Immature natural killer cell (primary cell): ENCODE data around the gene CLEC5A. TPM values are rescaled to one million over a fixed set of nuclear protein-coding genes. Genes with fewer than 3 reads are reported as not detected.
"Not testable (repeated sequence)": the region's sequence is repeated elsewhere in the genome, so short reads cannot be mapped to it uniquely, and the experiment has no call there.

ENCODE experiments used
- DNase-seq, 3 donors: peaks; one replicate each; pipeline ENCODE4 v3.0.0; 2022; ENCODE audit warnings: mixed read lengths in 1 of 3
- H3K27ac Mint-ChIP-seq, 6 donors: one replicate each; pipeline ENCODE4 v1.8.0; 2020; ENCODE audit warnings: mixed read lengths in 6 of 6, mild to moderate bottlenecking in 5 of 6, inconsistent platforms in 4 of 6, moderate library complexity in 3 of 6
- H3K27me3 Mint-ChIP-seq, 3 donors: one replicate each; pipeline ENCODE4 v1.8.0; 2020 to 2021; ENCODE audit warnings: low read depth in 3 of 3, mild to moderate bottlenecking in 3 of 3, mixed read lengths in 3 of 3, moderate library complexity in 3 of 3, inconsistent platforms in 1 of 3
- H3K36me3 Mint-ChIP-seq, 3 donors: one replicate each; pipeline ENCODE4 v1.8.0; 2020; ENCODE audit warnings: mixed read lengths in 3 of 3, inconsistent platforms in 2 of 3, mild to moderate bottlenecking in 2 of 3
- H3K4me1 Mint-ChIP-seq, 2 donors: one replicate each; pipeline ENCODE4 v1.8.0; 2020; ENCODE audit warnings: inconsistent platforms in 2 of 2, mild to moderate bottlenecking in 2 of 2, mixed read lengths in 2 of 2, moderate library complexity in 1 of 2
- H3K4me3 Mint-ChIP-seq, 5 donors: one replicate each; pipeline ENCODE4 v1.8.0; 2020; ENCODE audit warnings: mild to moderate bottlenecking in 5 of 5, mixed read lengths in 5 of 5, inconsistent platforms in 3 of 5, moderate library complexity in 3 of 5
- H3K9me3 Mint-ChIP-seq, 6 donors: one replicate each; pipeline ENCODE4 v1.8.0; 2020; ENCODE audit warnings: mild to moderate bottlenecking in 6 of 6, mixed read lengths in 6 of 6, inconsistent platforms in 4 of 6, moderate library complexity in 3 of 6
- polyA plus RNA-seq, 3 donors: library from polyadenylated mRNA; unstranded; fragments of 300-500 nt; fragmentation: Illumina TruSeq; gene quantifications; one replicate each; pipeline ENCODE4 v1.2.3, GENCODE V29; 2021

The CLEC5A gene
- polyA plus RNA-seq: not detected

DNA sequence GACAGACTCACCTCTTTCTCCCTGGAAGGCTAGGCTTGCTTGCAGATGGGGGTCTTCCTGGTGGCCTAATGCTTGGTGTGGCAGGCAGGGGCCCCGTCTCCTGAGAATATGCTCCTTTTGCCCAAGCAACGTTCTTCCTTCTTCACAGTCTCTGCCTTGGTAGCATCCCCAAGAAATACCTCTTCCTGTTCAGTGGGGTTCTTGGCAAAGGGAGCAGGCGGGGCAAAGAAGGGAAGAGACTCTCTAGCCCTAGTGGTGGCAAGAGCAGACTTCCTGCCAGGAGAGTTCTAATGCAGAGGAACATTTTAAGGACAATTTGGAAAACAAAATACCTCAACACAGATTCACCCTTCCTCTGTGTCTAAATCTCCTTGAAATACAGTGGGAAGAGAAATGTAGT, at the start of gene CLEC5A:
Gene CLEC5A (minus strand): TSS at position 179 of the 400 bp plus-strand sequence. CDS start 682 bp downstream, outside the sequence.
- no peak within 1 kb of the TSS for H3K4me3 Mint-ChIP-seq
- H3K36me3 Mint-ChIP-seq: no peaks in the 10 kb centered on the region
- H3K9me3 Mint-ChIP-seq: peaks cover 0 to 8% (median 4%) of the 10 kb centered on the region in 6 donors
- peaks cover 0 to 5% (median 2%) of the 10 kb centered on the region in 3 donors for H3K27me3 Mint-ChIP-seq
- H3K4me1 Mint-ChIP-seq: no peaks in the 10 kb centered on the region
- DNase-seq: no peak
- no peak within 1 kb of the TSS for H3K27ac Mint-ChIP-seq

DNA sequence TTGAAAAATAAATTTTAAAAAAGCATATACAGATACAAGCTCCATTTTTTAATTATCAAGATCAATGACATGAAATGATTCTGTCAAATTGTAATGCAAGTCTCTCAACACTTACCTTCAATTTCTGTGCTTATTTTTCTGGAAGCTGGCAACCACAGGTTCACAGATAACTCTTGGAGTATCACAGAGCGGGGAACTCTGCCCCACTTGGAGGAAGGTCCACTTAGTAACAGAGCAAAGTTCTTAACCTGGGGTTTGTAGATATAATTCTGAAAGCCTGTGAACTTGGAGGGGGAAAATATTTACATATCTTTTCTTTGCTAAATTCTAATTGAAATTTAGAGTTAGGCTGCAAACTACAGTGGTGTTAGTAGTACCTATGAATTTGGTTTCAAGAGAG, 46.6 kb upstream of the CLEC5A start:
- Mint-ChIP-seq H3K36me3 (peaks cover 0 to 17% (median 5%) of the 10 kb centered on the region in 3 donors), H3K27me3 (peaks cover 0 to 5% (median 0%) of the 10 kb centered on the region in 3 donors), H3K4me1 (peaks cover 52 to 69% of the 10 kb centered on the region in 2 donors), H3K9me3 (peaks cover 0 to 3% (median under 1%) of the 10 kb centered on the region in 6 donors), H3K27ac (peak overlapping the region in 1 of 6 donors; percentile 35), H3K4me3 (no peak overlapping the region)
- DNase-seq: no peak

DNA sequence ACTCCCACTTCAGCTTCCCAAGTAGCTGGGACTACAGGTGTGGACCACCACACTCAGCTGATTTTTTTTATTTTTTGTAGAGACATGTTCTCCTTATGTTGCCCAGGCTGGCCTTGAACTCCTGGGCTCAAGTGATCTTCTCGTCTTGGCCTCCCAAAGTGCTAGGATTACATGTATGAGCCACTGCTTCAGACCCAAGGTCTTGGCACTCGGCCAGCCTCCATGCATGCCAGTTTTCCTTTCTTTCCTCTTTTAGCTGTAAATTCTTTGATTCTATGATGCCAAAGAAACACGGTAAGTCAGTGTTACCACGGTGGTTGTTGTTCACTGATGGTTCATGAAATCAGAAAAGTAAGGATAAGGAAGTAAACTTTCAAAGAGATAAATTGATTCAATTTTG, 45.9 kb upstream of the CLEC5A start:
- no peak for DNase-seq
- peaks cover 52 to 69% of the 10 kb centered on the region in 2 donors for H3K4me1 Mint-ChIP-seq
- H3K9me3 Mint-ChIP-seq: peaks cover 0 to 3% (median 0%) of the 10 kb centered on the region in 6 donors
- peak overlapping the region in 3 of 6 donors; percentile 59 to 84 (median 76) for H3K27ac Mint-ChIP-seq
- peak overlapping the region in 1 of 5 donors; percentile 64 for H3K4me3 Mint-ChIP-seq
- H3K36me3 Mint-ChIP-seq: peaks cover 0 to 17% (median 5%) of the 10 kb centered on the region in 3 donors
- H3K27me3 Mint-ChIP-seq: peaks cover 0 to 5% (median 0%) of the 10 kb centered on the region in 3 donors

DNA sequence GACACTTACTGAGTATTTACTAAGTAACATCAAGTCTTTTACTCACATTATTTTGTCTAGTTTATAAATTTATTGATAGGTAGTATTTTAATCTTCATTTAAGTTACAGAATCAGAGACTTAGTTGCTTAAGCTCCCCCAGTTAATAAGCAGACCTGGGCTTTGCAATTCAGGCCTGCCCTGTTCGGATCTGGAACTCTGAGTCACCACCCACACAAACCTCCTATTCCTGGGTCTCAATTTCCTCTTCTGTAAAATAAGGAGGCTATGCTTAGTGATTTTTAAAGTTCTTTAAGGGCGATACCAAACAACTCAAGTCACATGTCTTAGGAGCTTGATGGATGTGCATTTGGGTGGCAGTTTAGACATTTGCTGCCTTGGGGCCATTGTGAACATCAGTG, 45.4 kb upstream of the CLEC5A start:
- DNase-seq: no peak
- Mint-ChIP-seq H3K36me3 (peaks cover 0 to 18% (median 5%) of the 10 kb centered on the region in 3 donors), H3K27me3 (peaks cover 0 to 5% (median 0%) of the 10 kb centered on the region in 3 donors), H3K4me3 (peak overlapping the region in 3 of 5 donors; percentile 9 to 80 (median 41)), H3K4me1 (peaks cover 56 to 73% of the 10 kb centered on the region in 2 donors), H3K9me3 (peaks cover 0 to 3% (median 0%) of the 10 kb centered on the region in 6 donors), H3K27ac (peak overlapping the region in 4 of 6 donors; percentile 32 to 90 (median 55))

DNA sequence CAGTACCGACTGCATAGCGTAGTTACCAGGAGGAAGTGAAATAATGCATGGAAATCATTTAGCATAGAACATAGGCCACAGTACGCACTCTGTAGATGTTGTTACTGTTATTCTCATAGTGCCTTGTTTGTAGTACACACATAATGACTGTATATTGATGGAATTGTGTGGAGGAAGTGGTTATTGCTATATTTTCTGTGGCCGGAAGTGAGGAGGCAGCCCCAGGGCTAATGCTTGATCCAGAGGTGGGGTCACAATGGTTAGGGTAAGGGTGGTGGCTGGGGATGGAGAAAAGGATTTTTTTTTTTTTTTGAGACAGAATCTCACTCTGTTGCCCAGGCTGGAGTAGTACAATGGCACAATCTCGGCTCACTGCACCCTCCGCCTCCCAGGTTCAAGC, 44.4 kb upstream of the CLEC5A start:
- Mint-ChIP-seq H3K36me3 (peaks cover 0 to 13% (median 1%) of the 10 kb centered on the region in 3 donors), H3K9me3 (peaks cover 0 to 2% (median 0%) of the 10 kb centered on the region in 6 donors), H3K4me1 (peaks cover 63 to 80% of the 10 kb centered on the region in 2 donors), H3K27me3 (peaks cover 0 to 5% (median 1%) of the 10 kb centered on the region in 3 donors), H3K4me3 (peak overlapping the region; percentile 34 to 80 (median 46)), H3K27ac (peak overlapping the region in 5 of 6 donors; percentile 48 to 90 (median 85))
- peak in 2 of 3 donors; percentile 39 to 44 for DNase-seq

DNA sequence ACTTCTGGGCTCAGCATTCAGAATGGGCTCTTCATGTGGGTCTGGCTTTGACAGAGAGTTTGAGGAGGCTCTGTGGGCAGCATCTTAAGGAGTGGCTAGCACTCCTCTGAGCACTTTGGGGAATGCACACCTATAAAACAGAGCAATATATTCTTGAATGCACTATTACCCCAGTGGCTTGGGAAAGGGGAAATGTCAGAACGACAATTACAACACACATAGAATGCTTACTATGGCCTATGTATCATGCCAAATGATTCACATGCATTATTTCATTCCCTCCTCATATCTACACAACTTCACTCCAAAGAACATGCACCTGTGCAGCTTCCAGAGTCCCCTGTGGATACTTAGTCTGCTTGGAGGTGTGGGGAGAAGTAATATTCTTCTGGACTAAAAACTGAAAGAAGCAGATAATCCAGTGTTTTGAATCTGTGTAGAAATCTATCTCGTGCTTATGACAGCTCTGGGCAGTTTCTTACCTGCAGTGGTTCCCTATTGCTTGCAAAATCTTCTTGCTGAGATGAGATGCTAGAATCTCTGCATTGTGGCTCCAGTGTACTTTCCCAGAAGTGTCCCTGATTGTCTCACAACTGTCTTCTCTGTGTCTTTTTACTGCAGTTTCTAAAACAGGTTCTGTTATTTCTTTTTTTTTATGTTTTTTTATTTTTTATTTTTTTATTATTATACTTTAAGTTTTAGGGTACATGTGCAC, 43.4 kb upstream of the CLEC5A start:
- H3K27me3 Mint-ChIP-seq: peaks cover 0 to 5% (median 1%) of the 10 kb centered on the region in 3 donors
- H3K4me1 Mint-ChIP-seq: peaks cover 64 to 79% of the 10 kb centered on the region in 2 donors
- H3K4me3 Mint-ChIP-seq: peak overlapping the region in 4 of 5 donors; percentile 39 to 80 (median 45)

DNA sequence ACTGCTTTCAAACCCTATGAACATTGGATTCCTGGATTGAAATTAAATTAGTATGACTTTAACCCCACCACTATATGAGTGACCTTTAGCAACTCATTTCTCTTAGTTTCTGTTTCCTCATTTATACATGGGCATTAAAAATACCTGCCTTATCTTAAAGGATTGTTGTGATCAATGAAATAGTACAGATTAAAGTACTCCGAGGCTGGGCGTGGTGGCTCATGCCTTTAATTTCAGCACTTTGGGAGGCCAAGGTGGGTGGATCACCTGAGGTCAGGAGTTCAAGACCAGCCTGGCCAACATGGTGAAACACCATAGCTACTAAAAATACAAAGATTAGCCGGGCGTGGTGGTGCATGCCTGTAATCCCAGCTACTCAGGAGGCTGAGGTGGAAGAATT, 41.0 kb upstream of the CLEC5A start:
- H3K27ac Mint-ChIP-seq: peak overlapping the region in 1 of 6 donors; percentile 20
- not testable (repeated sequence) for H3K9me3 Mint-ChIP-seq, DNase-seq, H3K27me3 Mint-ChIP-seq, H3K4me3 Mint-ChIP-seq
- H3K36me3 Mint-ChIP-seq: peaks cover 0 to 13% (median 2%) of the 10 kb centered on the region in 3 donors
- H3K4me1 Mint-ChIP-seq: peaks cover 49 to 60% of the 10 kb centered on the region in 2 donors

More for the DNA sequence above, 43.4 kb upstream of the CLEC5A start:
- Mint-ChIP-seq H3K9me3 (peaks cover 0 to 2% (median 0%) of the 10 kb centered on the region in 6 donors), H3K27ac (peak overlapping the region in 2 of 6 donors; percentile 59 to 76), H3K36me3 (peaks cover 0 to 13% (median 2%) of the 10 kb centered on the region in 3 donors)
- DNase-seq: no peak

DNA sequence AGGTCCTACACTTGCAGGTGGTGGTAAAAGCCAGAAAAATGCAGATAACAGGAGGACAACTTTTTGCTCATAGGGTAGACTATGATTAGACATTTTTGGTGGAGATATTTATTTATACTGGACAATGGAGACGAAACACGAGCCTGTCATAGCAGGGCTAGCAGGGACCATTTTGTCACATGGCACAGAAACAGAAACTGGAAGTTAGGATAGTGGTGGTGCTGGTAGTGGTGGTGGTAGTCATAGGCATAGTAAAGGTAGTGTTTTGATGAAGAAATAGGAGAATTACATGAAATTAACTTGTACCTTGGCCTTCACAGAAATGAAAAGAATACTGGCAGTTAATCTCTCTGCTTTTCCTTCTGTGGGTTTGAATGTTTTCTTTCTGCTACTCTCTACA, 40.1 kb upstream of the CLEC5A start:
- H3K9me3 Mint-ChIP-seq: peaks cover 0 to 2% (median 0%) of the 10 kb centered on the region in 6 donors
- H3K27me3 Mint-ChIP-seq: peaks cover 0 to 3% (median 1%) of the 10 kb centered on the region in 3 donors
- peaks cover 43 to 51% of the 10 kb centered on the region in 2 donors for H3K4me1 Mint-ChIP-seq
- peak overlapping the region in 2 of 5 donors; percentile 0 to 46 for H3K4me3 Mint-ChIP-seq
- no peak for DNase-seq
- peak overlapping the region in 4 of 6 donors; percentile 38 to 69 (median 59) for H3K27ac Mint-ChIP-seq
- peaks cover 0 to 13% (median 2%) of the 10 kb centered on the region in 3 donors for H3K36me3 Mint-ChIP-seq

DNA sequence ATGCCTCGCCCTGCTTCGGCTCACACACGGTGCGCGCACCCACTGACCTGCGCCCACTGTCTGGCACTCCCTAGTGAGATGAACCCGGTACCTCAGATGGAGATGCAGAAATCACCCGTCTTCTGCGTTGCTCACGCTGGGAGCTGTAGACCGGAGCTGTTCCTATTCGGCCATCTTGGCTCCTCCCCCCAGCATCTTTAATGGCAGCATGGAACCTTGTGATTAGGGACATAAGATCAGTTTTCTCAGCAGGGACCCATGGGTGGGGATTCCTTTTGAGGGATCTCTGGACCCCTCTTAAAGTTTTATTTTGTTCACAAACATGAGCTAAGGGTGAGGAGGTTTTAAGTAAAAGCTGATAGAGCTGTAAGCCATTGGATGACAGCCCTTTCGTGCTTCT, 39.2 kb upstream of the CLEC5A start:
- not testable (repeated sequence) for H3K27me3 Mint-ChIP-seq, H3K27ac Mint-ChIP-seq, DNase-seq, H3K9me3 Mint-ChIP-seq, H3K4me3 Mint-ChIP-seq
- Mint-ChIP-seq H3K4me1 (peaks cover 33 to 41% of the 10 kb centered on the region in 2 donors), H3K36me3 (peaks cover 0 to 13% (median 2%) of the 10 kb centered on the region in 3 donors)

DNA sequence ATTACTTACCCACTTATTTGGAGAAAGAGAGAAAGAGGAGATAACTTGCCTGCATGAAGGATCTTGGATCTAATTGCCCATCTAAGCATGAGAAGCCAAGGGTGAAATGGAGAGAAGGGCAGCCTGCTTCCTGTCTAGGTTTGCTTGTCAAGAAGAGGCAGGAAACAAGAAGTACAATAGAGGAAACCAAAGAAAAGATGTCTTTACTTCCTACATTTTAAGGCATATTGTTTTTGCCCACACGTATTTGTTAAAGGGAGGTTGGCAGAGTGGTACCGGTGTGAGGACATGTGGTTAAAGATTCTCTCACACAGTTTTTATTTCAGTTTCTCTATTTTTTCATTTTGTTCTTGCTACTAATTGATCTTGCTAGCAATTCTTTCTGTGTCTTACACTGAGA, 32.8 kb upstream of the CLEC5A start:
- Mint-ChIP-seq H3K27me3 (peaks cover 0 to 7% (median 6%) of the 10 kb centered on the region in 3 donors), H3K9me3 (peaks cover 4 to 8% (median 5%) of the 10 kb centered on the region in 6 donors), H3K4me1 (peaks cover 37 to 43% of the 10 kb centered on the region in 2 donors), H3K4me3 (peak overlapping the region; percentile 55 to 79 (median 67)), H3K36me3 (no peaks in the 10 kb centered on the region), H3K27ac (peak overlapping the region in 5 of 6 donors; percentile 85 to 90 (median 86))
- DNase-seq: peak; percentile 51 to 70 (median 69)

DNA sequence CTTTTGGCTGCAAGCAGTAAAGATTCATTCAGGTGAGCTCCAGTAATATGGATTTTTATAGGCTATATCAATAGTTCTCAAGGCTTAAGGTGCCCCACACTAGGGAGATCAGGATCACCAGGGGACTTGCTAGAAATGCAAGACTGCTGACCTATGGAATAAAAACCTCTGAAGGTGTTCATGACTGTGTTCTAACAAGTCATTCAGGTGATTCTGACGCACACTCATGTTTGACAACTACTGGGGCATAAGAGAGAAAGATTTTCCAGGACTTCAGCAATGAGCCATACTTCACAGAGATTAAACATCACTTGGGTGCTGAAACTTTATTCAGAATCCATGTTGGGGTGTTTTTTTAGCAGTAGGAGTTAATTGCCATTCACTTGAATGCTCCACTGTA, 31.6 kb upstream of the CLEC5A start:
- H3K4me1 Mint-ChIP-seq: peaks cover 37 to 43% of the 10 kb centered on the region in 2 donors
- no peaks in the 10 kb centered on the region for H3K36me3 Mint-ChIP-seq
- H3K4me3 Mint-ChIP-seq: peak overlapping the region in 1 of 5 donors; percentile 51
- H3K9me3 Mint-ChIP-seq: peaks cover 4 to 8% (median 5%) of the 10 kb centered on the region in 6 donors
- DNase-seq: no peak
- peaks cover 0 to 7% (median 6%) of the 10 kb centered on the region in 3 donors for H3K27me3 Mint-ChIP-seq
- peak overlapping the region in 3 of 6 donors; percentile 53 to 89 (median 85) for H3K27ac Mint-ChIP-seq

DNA sequence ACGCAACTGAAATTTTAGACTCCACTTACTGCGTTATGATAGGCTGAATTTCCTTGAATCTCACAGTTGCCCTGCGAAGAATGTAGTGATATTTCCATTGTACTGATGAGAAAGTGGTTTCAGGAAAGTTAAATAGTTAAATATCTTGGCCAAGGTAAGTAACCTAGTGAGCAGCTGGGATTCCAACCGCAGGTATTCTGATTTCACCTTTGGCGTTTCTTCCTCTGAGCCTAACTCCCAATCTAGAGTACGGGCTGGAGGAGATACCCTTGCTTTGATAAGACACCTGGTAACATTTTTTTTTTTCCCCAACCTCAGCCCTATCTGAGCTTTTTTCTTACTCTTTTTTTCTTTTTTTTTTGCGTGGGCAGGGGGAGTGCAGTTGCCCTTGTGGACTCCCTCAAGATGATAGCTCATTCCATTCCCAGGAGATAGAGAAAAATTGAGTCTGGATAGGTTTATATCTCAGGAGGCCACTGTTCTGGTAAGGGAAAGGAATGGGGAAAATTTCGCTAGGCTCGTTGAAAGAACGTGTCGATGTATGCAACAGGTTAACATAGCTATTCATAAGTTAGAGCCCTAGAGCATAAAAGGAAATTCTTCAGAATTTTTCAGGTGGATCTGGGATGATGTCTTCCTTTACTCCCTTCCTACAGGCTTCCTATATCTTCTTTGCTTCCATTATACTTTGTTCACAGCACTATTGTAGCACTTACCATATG, 29.9 kb upstream of the CLEC5A start:
- DNase-seq: peak in 1 of 3 donors; percentile 16
- Mint-ChIP-seq H3K27me3 (peaks cover 0 to 7% (median 6%) of the 10 kb centered on the region in 3 donors), H3K4me1 (peaks cover 37 to 43% of the 10 kb centered on the region in 2 donors), H3K9me3 (peaks cover 4 to 8% (median 5%) of the 10 kb centered on the region in 6 donors), H3K27ac (peak overlapping the region in 4 of 6 donors; percentile 64 to 80 (median 76)), H3K36me3 (no peaks in the 10 kb centered on the region), H3K4me3 (peak overlapping the region; percentile 78 to 91 (median 87))

DNA sequence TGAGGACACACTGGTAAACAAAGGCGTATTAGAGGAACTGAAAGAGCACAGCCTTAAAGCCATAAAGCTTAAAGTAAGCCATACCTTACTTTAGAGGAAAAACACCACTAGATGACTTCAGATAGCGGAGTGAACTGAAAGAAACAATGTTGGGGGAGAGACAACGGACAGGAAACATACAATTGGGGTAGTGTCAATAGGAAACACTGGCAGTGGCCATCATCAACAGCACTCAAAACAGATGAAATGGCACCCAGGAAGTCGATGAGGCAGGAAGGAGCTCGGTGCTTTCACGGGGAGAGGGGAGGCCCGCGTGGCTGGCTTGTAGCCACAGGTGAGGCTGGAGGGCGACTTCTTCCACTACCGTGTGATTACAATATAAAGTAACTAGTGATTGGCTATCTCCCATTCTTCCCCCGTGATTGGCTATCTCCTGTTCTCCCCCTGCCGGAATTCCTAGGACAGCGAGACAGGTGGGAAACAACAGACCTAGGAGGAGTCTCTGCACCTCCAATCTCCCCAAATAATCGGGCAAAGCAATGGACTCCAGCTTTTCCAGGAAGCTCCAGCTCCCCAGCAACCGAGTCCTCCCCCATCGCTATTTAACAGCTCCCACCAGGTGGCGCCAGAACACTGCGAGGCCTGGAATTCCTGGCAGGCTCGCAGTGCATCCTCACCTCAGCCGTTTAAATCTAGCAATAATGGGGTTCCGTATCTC, 29.2 kb upstream of the CLEC5A start:
- Mint-ChIP-seq H3K4me1 (peaks cover 37 to 43% of the 10 kb centered on the region in 2 donors), H3K4me3 (peak overlapping the region; percentile 78 to 91 (median 87)), H3K27me3 (peaks cover 0 to 7% (median 6%) of the 10 kb centered on the region in 3 donors), H3K9me3 (peaks cover 4 to 8% (median 5%) of the 10 kb centered on the region in 6 donors), H3K36me3 (no peaks in the 10 kb centered on the region), H3K27ac (peak overlapping the region in 4 of 6 donors; percentile 57 to 80 (median 76))
- DNase-seq: peak; percentile 52 to 72 (median 68)
